ENCODE results near the gene AGPS. TPM values are rescaled to one million over a fixed set of nuclear protein-coding genes. Genes with fewer than 3 reads are reported as not detected.

Gene AGPS
- total and polyA plus RNA-seq, 3 donors from 2014 or later = 36.7 to 73.4 (median 55.7) TPM

DNA sequence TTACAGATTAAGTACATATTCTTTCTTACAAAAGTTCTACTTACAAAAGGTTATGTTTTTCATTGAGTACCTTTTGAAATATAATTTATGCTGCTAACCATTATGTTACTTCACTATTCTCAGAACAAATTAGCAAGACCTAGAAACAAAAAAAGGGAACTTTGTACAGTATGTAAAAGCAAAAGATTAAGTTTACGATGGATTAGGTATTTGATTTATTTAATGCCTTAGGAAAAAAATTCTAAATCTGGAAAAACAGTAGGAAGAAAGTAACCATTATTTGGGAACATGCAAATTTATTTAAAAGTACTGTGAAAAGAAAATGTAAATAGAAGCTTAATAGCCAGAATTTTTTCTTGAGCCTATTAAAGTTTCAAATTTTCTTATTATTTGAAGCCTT, 144.6 kb downstream of the AGPS start:
- WGBS, 2 donors = 67 to 68% methylated on average over 1 of the region's 1 CpG
- H3K4me1 ChIP-seq = no peaks in the 10 kb centered on the region
- intact Hi-C loops (cut with DNase I; ENCODE audit: low total_unique reads) = no loop called here
- TF ChIP-seq, protein P1, sequence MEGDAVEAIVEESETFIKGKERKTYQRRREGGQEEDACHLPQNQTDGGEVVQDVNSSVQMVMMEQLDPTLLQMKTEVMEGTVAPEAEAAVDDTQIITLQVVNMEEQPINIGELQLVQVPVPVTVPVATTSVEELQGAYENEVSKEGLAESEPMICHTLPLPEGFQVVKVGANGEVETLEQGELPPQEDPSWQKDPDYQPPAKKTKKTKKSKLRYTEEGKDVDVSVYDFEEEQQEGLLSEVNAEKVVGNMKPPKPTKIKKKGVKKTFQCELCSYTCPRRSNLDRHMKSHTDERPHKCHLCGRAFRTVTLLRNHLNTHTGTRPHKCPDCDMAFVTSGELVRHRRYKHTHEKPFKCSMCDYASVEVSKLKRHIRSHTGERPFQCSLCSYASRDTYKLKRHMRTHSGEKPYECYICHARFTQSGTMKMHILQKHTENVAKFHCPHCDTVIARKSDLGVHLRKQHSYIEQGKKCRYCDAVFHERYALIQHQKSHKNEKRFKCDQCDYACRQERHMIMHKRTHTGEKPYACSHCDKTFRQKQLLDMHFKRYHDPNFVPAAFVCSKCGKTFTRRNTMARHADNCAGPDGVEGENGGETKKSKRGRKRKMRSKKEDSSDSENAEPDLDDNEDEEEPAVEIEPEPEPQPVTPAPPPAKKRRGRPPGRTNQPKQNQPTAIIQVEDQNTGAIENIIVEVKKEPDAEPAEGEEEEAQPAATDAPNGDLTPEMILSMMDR (IDR thresholded peaks at IDR 0.05) = no peak
- TF ChIP-seq POLR2A (IDR thresholded peaks at IDR 0.05) = no peak
- no peaks in the 10 kb centered on the region for H3K27me3 ChIP-seq
- H3K4me3 ChIP-seq = no peak overlapping the region
- H3K27ac ChIP-seq = no peak overlapping the region
- no peak for DNase-seq
- no peaks in the 10 kb centered on the region for H3K36me3 ChIP-seq (ENCODE audit: low read depth, missing control alignments)
- H3K9me3 ChIP-seq = no peaks in the 10 kb centered on the region

DNA sequence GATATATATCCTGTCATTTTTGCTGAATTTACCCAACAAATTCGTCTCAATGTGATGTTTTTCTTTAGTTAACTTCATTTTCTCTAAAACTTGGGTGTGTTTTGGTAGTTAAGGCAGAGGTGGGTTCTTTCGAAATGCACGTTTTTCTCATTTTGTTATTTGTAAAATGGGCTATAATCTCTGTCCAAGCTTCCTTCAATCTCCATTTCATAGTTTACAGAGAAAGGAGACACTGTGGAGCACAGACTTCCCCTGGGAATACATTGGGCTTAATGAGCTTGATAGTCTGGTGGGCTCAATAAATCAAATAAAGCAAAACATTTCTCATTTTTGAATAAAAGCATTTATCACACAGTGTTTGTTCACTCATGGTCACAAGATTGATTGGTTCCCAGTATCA, 145.1 kb downstream of the AGPS start:
- H3K36me3 ChIP-seq (ENCODE audit: low read depth, missing control alignments) = no peaks in the 10 kb centered on the region
- TF ChIP-seq, protein P1 (IDR thresholded peaks at IDR 0.05) = no peak
- TF ChIP-seq POLR2A (IDR thresholded peaks at IDR 0.05) = no peak
- 55 to 69% methylated on average over 3 of the region's 3 CpGs for WGBS, 2 donors
- no peaks in the 10 kb centered on the region for H3K27me3 ChIP-seq
- no peak overlapping the region for H3K27ac ChIP-seq
- H3K9me3 ChIP-seq = no peaks in the 10 kb centered on the region
- no peak overlapping the region for H3K4me3 ChIP-seq
- no peak for DNase-seq
- intact Hi-C loops (cut with DNase I; ENCODE audit: low total_unique reads) = no loop called here
- H3K4me1 ChIP-seq = peaks cover under 1% of the 10 kb centered on the region

DNA sequence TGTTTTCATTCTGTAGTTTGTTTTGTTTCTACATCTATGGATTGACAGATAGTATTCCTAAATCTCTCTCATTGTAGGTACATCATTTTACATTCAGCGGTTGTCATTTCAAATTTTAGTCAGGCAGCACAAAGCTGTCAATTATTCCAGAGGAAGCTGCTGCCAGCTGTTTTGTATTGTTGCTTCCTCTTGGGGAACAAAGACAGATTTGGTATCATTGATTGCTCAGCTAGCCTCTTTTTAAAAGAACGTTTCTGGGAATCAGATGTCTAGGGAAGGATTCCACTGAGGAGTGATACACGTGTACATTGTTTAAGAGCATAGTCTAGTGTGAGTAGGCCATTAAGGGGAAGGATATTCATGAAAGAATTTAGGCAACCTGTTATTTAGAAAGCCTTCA, 145.8 kb downstream of the AGPS start:
- no peaks in the 10 kb centered on the region for H3K27me3 ChIP-seq
- H3K27ac ChIP-seq = no peak overlapping the region
- H3K36me3 ChIP-seq (ENCODE audit: low read depth, missing control alignments) = no peaks in the 10 kb centered on the region
- WGBS, 2 donors = 64 to 74% methylated on average over 3 of the region's 3 CpGs
- DNase-seq = no peak
- TF ChIP-seq, protein P1 (IDR thresholded peaks at IDR 0.05) = no peak
- TF ChIP-seq POLR2A (IDR thresholded peaks at IDR 0.05) = no peak
- H3K4me1 ChIP-seq = peaks cover 8% of the 10 kb centered on the region
- H3K4me3 ChIP-seq = no peak overlapping the region
- H3K9me3 ChIP-seq = no peaks in the 10 kb centered on the region
- intact Hi-C loops (cut with DNase I; ENCODE audit: low total_unique reads) = no loop called here

DNA sequence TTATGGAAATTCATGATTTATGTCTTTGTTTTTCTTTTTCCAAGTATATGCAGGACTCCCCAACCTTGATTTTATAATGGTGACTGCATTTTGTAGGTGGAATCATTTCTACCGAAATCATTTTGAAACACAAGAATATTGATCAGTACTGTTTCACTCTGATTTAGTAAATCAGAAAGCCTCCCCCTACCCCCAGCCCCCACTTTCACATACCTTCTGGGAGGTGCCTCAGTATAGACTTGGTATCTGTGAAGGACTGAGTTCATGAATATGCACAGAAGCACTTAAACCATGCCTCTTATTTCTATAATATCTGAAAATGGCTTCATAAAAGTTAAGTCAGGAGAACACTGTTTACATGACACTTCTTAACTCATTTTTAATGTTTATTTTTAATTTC, 147.7 kb downstream of the AGPS start:
- H3K27ac ChIP-seq = no peak overlapping the region
- intact Hi-C loops (cut with DNase I; ENCODE audit: low total_unique reads) = no loop called here
- no peaks in the 10 kb centered on the region for H3K36me3 ChIP-seq (ENCODE audit: low read depth, missing control alignments)
- peaks cover 8% of the 10 kb centered on the region for H3K4me1 ChIP-seq
- no peaks in the 10 kb centered on the region for H3K9me3 ChIP-seq
- H3K4me3 ChIP-seq = no peak overlapping the region
- TF ChIP-seq, protein P1 (IDR thresholded peaks at IDR 0.05) = no peak
- no peak for TF ChIP-seq POLR2A (IDR thresholded peaks at IDR 0.05)
- 94 to 95% methylated on average over 1 of the region's 1 CpG for WGBS, 2 donors
- no peak for DNase-seq
- H3K27me3 ChIP-seq = no peaks in the 10 kb centered on the region

- Histone ChIP-seq H3K4me1 (peaks cover 8% of the 10 kb centered on the region), H3K27me3 (no peaks in the 10 kb centered on the region), H3K4me3 (no peak overlapping the region), H3K9me3 (no peaks in the 10 kb centered on the region), H3K36me3 (ENCODE audit: low read depth, missing control alignments) (no peaks in the 10 kb centered on the region), H3K27ac (no peak overlapping the region)
- intact Hi-C loops (cut with DNase I; ENCODE audit: low total_unique reads) = no loop called here
- TF ChIP-seq POLR2A (IDR thresholded peaks at IDR 0.05) = no peak
- TF ChIP-seq, protein P1 (IDR thresholded peaks at IDR 0.05) = no peak
- DNase-seq = no peak
Measured at GRCh38 chr2:177541258-177541991, 148.9 kb downstream of the AGPS start.
